Panc1 (cell line): ENCODE measurements around the gene STK35.

Experiments
- POLR2AphosphoS5 ChIP-seq: IDR thresholded peaks from 2 replicates; pipeline ENCODE4 v1.6.1; 2012; ENCODE audit warnings: mild to moderate bottlenecking, low read depth, low read length, moderate library complexity
- SIN3A ChIP-seq: IDR thresholded peaks from 2 replicates; pipeline ENCODE4 v1.6.1; 2012; ENCODE audit warnings: low read depth, mild to moderate bottlenecking, low read length, moderate library complexity, borderline replicate concordance; ENCODE audit not compliant: insufficient read depth
- TF ChIP-seq, protein P1 (sequence below): fragments of 450-650 bp; IDR thresholded peaks from 2 replicates; pipeline ENCODE4 v1.5.1; 2017; ENCODE audit warnings: mild to moderate bottlenecking
- TF ChIP-seq, protein P2 (sequence below), 2 experiments: IDR thresholded peaks; 2 replicates each; pipeline ENCODE4 v1.6.1; 2011 to 2012; ENCODE audit warnings: low read depth in 2 of 2, control low read depth in 1 of 2, low read length in 1 of 2, mild to moderate bottlenecking in 1 of 2, moderate library complexity in 1 of 2; ENCODE audit not compliant: insufficient read depth in 1 of 2

DNA sequence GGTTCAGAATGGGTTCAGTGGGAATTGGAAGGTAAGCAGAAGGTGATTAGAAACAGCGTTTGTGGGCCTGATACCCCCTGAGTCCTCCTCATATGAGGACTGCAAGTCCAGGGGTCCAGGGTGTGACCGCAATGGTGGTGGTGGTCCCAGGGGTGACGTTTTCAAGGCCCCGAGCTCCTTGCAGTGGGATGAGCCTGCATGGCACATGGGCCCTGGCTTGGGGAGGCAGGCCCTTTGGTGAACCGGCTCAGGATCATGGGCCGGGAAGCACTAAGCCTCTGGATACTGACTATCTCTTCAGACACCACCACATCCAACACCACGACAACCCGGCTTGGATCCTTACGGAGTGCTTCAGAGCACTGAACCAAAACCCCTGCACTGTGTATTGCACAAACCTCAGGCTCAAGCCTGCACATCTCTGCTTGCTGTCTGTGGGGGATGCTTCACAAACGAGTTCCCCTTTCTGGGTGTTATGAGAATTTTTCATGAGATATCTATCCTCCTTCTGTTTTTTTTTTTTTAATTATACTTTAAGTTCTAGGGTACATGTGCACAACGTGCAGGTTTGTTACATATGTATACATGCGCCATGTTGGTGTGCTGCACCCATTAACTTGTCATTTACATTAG, 67.9 kb downstream of the STK35 start:
- TF ChIP-seq, protein P1, sequence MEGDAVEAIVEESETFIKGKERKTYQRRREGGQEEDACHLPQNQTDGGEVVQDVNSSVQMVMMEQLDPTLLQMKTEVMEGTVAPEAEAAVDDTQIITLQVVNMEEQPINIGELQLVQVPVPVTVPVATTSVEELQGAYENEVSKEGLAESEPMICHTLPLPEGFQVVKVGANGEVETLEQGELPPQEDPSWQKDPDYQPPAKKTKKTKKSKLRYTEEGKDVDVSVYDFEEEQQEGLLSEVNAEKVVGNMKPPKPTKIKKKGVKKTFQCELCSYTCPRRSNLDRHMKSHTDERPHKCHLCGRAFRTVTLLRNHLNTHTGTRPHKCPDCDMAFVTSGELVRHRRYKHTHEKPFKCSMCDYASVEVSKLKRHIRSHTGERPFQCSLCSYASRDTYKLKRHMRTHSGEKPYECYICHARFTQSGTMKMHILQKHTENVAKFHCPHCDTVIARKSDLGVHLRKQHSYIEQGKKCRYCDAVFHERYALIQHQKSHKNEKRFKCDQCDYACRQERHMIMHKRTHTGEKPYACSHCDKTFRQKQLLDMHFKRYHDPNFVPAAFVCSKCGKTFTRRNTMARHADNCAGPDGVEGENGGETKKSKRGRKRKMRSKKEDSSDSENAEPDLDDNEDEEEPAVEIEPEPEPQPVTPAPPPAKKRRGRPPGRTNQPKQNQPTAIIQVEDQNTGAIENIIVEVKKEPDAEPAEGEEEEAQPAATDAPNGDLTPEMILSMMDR = no peak
- TF ChIP-seq POLR2AphosphoS5 (no peak), SIN3A (no peak)
- TF ChIP-seq, protein P2, sequence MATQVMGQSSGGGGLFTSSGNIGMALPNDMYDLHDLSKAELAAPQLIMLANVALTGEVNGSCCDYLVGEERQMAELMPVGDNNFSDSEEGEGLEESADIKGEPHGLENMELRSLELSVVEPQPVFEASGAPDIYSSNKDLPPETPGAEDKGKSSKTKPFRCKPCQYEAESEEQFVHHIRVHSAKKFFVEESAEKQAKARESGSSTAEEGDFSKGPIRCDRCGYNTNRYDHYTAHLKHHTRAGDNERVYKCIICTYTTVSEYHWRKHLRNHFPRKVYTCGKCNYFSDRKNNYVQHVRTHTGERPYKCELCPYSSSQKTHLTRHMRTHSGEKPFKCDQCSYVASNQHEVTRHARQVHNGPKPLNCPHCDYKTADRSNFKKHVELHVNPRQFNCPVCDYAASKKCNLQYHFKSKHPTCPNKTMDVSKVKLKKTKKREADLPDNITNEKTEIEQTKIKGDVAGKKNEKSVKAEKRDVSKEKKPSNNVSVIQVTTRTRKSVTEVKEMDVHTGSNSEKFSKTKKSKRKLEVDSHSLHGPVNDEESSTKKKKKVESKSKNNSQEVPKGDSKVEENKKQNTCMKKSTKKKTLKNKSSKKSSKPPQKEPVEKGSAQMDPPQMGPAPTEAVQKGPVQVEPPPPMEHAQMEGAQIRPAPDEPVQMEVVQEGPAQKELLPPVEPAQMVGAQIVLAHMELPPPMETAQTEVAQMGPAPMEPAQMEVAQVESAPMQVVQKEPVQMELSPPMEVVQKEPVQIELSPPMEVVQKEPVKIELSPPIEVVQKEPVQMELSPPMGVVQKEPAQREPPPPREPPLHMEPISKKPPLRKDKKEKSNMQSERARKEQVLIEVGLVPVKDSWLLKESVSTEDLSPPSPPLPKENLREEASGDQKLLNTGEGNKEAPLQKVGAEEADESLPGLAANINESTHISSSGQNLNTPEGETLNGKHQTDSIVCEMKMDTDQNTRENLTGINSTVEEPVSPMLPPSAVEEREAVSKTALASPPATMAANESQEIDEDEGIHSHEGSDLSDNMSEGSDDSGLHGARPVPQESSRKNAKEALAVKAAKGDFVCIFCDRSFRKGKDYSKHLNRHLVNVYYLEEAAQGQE (IDR thresholded peaks at IDR 0.05; ENCODE audit: insufficient read depth in 1 of 2, low read depth in 2 of 2, low read length in 1 of 2) = no peak
